NCI-H2227 (cell line): Measurements from ENCODE around the gene SORL1.
"Not testable (repeated sequence)": the region's sequence is repeated elsewhere in the genome, so short reads cannot be mapped to it uniquely, and the experiment has no call there.

ENCODE experiments used
- DNase-seq: peaks from one replicate; lab custom pipeline; 2025; ENCODE audit not compliant: unreplicated experiment; lab: John Stamatoyannopoulos, UW

The SORL1 gene

GRCh38 chr11:121614636-121615240 lies 162.6 kb downstream of the SORL1 start:
- DNase-seq: no peak

GRCh38 chr11:121615501-121615900 lies 163.4 kb downstream of the SORL1 start:
- DNase-seq: no peak

- no peak for DNase-seq
These were observed 166.4 kb downstream of the SORL1 start for GRCh38 chr11:121618516-121618915.

- DNase-seq: no peak
These were observed 173.8 kb downstream of the SORL1 start for GRCh38 chr11:121625777-121626506.

GRCh38 chr11:121626507-121626875 lies 174.4 kb downstream of the SORL1 start:
- DNase-seq: no peak

- no peak for DNase-seq
These were observed 174.9 kb downstream of the SORL1 start for GRCh38 chr11:121626980-121627379.

GRCh38 chr11:121630041-121630440 lies 177.9 kb downstream of the SORL1 start:
- DNase-seq: no peak

- no peak for DNase-seq
These were observed 179.3 kb downstream of the SORL1 start for GRCh38 chr11:121631456-121631855.

GRCh38 chr11:121634273-121634672 lies 182.2 kb downstream of the SORL1 start:
- DNase-seq: no peak

GRCh38 chr11:121634889-121635288 lies 182.8 kb downstream of the SORL1 start:
- DNase-seq: peak; percentile 15

GRCh38 chr11:121636081-121636799 lies 184.1 kb downstream of the SORL1 start:
- no peak for DNase-seq

GRCh38 chr11:121636800-121637176 lies 184.7 kb downstream of the SORL1 start:
- no peak for DNase-seq

GRCh38 chr11:121637587-121637986 lies 185.5 kb downstream of the SORL1 start:
- DNase-seq: not testable (repeated sequence)

- DNase-seq: no peak
These were observed 191.5 kb downstream of the SORL1 start for GRCh38 chr11:121643479-121644186.

- no peak for DNase-seq
These were observed 192.0 kb downstream of the SORL1 start for GRCh38 chr11:121644187-121644512.

- DNase-seq: no peak
These were observed 192.9 kb downstream of the SORL1 start for GRCh38 chr11:121645001-121645400.

- no peak for DNase-seq
These were observed 193.5 kb downstream of the SORL1 start for GRCh38 chr11:121645596-121645995.

GRCh38 chr11:121648306-121648705 lies 196.2 kb downstream of the SORL1 start:
- DNase-seq: no peak

- DNase-seq: no peak
These were observed 197.7 kb downstream of the SORL1 start for GRCh38 chr11:121649798-121650197.

- DNase-seq: no peak
These were observed 198.5 kb downstream of the SORL1 start for GRCh38 chr11:121650351-121651256.

- no peak for DNase-seq
These were observed 199.1 kb downstream of the SORL1 start for GRCh38 chr11:121651257-121651605.
